H1 (cell line): ENCODE data around the gene SORBS1.

Source experiments
- CBX8 ChIP-seq: fragments of 300-800, 300-1000 bp; sonication (generic); IDR thresholded peaks from 2 replicates; pipeline ENCODE4 v1.7.1; 2016; ENCODE audit warnings: low read depth, low read length, borderline replicate concordance
- CHD2 ChIP-seq: IDR thresholded peaks from 2 replicates; pipeline ENCODE4 v1.6.1; 2012; ENCODE audit warnings: low read length, improper control_type of control experiment
- EP300 ChIP-seq, 2 experiments: IDR thresholded peaks; 1 replicate in 1 of 2; 2 replicates in 1 of 2; pipeline ENCODE4 v1.6.1; 2011 to 2012; ENCODE audit warnings: low read depth in 2 of 2, low read length in 2 of 2, mild to moderate bottlenecking in 2 of 2, borderline replicate concordance in 1 of 2, inconsistent platforms in 1 of 2, moderate library complexity in 1 of 2
- HDAC2 ChIP-seq, 2 experiments: fragments of 300-600 bp in 1 of 2; sonication (generic) in 1 of 2; IDR thresholded peaks; 2 replicates each; pipeline ENCODE4 v1.6.1; 2011 to 2012; ENCODE audit warnings: low read depth in 2 of 2, low read length in 2 of 2, mild to moderate bottlenecking in 2 of 2, moderate library complexity in 2 of 2, borderline replicate concordance in 1 of 2, inconsistent platforms in 1 of 2
- NANOG ChIP-seq: IDR thresholded peaks from 2 replicates; pipeline ENCODE4 v1.6.1; 2011; ENCODE audit warnings: low read length, low read depth, mild to moderate bottlenecking, inconsistent platforms; ENCODE audit not compliant: insufficient read depth, poor library complexity, severe bottlenecking
- PHF8 ChIP-seq: fragments of 200-600 bp; sonication (generic); conservative IDR thresholded peaks from 2 replicates; pipeline ENCODE4 v1.7.1; 2012; ENCODE audit warnings: low read depth, mild to moderate bottlenecking, inconsistent platforms, low read length, moderate library complexity
- POLR2A ChIP-seq, 2 experiments: IDR thresholded peaks; 1 replicate in 1 of 2; 2 replicates in 1 of 2; pipeline ENCODE4 v1.6.1; 2011; ENCODE audit warnings: low read depth in 2 of 2, low read length in 2 of 2, mild to moderate bottlenecking in 2 of 2; ENCODE audit errors: control extremely low read depth in 1 of 2
- POLR2AphosphoS5 ChIP-seq: IDR thresholded peaks from 2 replicates; pipeline ENCODE4 v1.6.1; 2011; ENCODE audit warnings: low read depth, low read length
- RFX5 ChIP-seq: IDR thresholded peaks from 2 replicates; pipeline ENCODE4 v1.6.1; 2011; ENCODE audit warnings: low read depth, low read length, improper control_type of control experiment, borderline replicate concordance
- SAP30 ChIP-seq: fragments of 300-600 bp; sonication (generic); IDR thresholded peaks from 2 replicates; pipeline ENCODE4 v1.7.1; 2012; ENCODE audit warnings: low read length, moderate library complexity, mild to moderate bottlenecking, inconsistent platforms; ENCODE audit not compliant: insufficient read depth, insufficient replicate concordance
- TAF7 ChIP-seq: optimal IDR thresholded peaks from 2 replicates; pipeline ENCODE3; 2011; ENCODE audit warnings: low read depth, mild to moderate bottlenecking, inconsistent platforms, low read length, moderate library complexity, borderline replicate concordance
- ZNF274 ChIP-seq: IDR thresholded peaks from 2 replicates; pipeline ENCODE4 v1.7.0; 2012; ENCODE audit warnings: low read length, borderline replicate concordance; ENCODE audit errors: extremely low read depth
- TF ChIP-seq, protein P1 (sequence below): IDR thresholded peaks from 2 replicates; pipeline ENCODE4 v1.6.1; 2012; ENCODE audit warnings: inconsistent platforms
- TF ChIP-seq, protein P2 (sequence below), 3 experiments: IDR thresholded peaks; 1 replicate in 2 of 3; 2 replicates in 1 of 3; pipeline versions ENCODE4 v1.5.1 to v1.6.1; 2011; ENCODE audit warnings: low read length in 3 of 3, mild to moderate bottlenecking in 3 of 3, inconsistent platforms in 2 of 3, low read depth in 1 of 3, moderate library complexity in 1 of 3; ENCODE audit not compliant: insufficient read depth in 1 of 3; ENCODE audit errors: control extremely low read depth in 1 of 3

DNA sequence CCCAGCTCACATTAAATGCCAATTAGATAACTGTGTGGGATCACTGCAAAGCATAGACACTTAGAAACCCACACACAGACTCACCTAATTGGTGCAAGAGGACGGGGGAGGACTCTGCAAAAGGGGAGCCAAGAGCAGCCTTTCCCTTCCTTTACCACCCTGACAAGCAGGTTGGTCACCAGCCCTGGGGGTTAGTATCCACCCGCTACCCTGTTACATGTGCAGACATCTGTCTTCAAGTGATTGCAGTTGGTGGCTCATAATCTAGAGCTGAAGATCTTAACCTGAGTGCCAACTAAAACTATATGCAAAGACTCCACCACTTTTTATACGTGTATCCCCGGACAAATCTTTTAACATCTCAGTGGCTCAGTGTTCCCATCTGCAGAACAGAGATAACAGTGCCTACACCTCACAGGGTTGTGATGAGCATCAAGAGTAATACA lies 56.9 kb downstream of the SORBS1 start:
- TF ChIP-seq POLR2A (IDR thresholded peaks at IDR 0.05; ENCODE audit: control extremely low read depth in 1 of 2, low read depth in 2 of 2, low read length in 2 of 2) (no peak), CHD2 (no peak), EP300 (IDR thresholded peaks at IDR 0.05; ENCODE audit: borderline replicate concordance in 1 of 2, low read depth in 2 of 2, low read length in 2 of 2) (no peak), HDAC2 (IDR thresholded peaks at IDR 0.05; ENCODE audit: borderline replicate concordance in 1 of 2, low read depth in 2 of 2, low read length in 2 of 2) (no peak), TAF7 (no peak), NANOG (no peak), PHF8 (no peak), POLR2AphosphoS5 (no peak), SAP30 (no peak), ZNF274 (no peak), CBX8 (no peak), RFX5 (no peak)
- TF ChIP-seq, protein P1, sequence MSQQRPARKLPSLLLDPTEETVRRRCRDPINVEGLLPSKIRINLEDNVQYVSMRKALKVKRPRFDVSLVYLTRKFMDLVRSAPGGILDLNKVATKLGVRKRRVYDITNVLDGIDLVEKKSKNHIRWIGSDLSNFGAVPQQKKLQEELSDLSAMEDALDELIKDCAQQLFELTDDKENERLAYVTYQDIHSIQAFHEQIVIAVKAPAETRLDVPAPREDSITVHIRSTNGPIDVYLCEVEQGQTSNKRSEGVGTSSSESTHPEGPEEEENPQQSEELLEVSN = no peak
- TF ChIP-seq, protein P2, sequence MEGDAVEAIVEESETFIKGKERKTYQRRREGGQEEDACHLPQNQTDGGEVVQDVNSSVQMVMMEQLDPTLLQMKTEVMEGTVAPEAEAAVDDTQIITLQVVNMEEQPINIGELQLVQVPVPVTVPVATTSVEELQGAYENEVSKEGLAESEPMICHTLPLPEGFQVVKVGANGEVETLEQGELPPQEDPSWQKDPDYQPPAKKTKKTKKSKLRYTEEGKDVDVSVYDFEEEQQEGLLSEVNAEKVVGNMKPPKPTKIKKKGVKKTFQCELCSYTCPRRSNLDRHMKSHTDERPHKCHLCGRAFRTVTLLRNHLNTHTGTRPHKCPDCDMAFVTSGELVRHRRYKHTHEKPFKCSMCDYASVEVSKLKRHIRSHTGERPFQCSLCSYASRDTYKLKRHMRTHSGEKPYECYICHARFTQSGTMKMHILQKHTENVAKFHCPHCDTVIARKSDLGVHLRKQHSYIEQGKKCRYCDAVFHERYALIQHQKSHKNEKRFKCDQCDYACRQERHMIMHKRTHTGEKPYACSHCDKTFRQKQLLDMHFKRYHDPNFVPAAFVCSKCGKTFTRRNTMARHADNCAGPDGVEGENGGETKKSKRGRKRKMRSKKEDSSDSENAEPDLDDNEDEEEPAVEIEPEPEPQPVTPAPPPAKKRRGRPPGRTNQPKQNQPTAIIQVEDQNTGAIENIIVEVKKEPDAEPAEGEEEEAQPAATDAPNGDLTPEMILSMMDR (IDR thresholded peaks at IDR 0.05; ENCODE audit: control extremely low read depth in 1 of 3, insufficient read depth in 1 of 3, low read depth in 1 of 3, low read length in 3 of 3) = no peak
